ENCODE data around the gene GOLGA8B.
"Not testable (repeated sequence)": the region's sequence is repeated elsewhere in the genome, so short reads cannot be mapped to it uniquely, and the experiment has no call there.

GOLGA8B gene, protein sequence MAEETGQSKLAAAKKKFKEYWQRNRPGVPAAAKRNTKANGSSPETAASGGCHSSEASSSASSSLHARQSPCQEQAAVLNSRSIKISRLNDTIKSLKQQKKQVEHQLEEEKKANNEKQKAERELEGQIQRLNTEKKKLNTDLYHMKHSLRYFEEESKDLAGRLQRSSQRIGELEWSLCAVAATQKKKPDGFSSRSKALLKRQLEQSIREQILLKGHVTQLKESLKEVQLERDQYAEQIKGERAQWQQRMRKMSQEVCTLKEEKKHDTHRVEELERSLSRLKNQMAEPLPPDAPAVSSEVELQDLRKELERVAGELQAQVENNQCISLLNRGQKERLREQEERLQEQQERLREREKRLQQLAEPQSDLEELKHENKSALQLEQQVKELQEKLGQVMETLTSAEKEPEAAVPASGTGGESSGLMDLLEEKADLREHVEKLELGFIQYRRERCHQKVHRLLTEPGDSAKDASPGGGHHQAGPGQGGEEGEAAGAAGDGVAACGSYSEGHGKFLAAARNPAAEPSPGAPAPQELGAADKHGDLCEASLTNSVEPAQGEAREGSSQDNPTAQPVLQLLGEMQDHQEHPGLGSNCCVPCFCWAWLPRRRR

DNA sequence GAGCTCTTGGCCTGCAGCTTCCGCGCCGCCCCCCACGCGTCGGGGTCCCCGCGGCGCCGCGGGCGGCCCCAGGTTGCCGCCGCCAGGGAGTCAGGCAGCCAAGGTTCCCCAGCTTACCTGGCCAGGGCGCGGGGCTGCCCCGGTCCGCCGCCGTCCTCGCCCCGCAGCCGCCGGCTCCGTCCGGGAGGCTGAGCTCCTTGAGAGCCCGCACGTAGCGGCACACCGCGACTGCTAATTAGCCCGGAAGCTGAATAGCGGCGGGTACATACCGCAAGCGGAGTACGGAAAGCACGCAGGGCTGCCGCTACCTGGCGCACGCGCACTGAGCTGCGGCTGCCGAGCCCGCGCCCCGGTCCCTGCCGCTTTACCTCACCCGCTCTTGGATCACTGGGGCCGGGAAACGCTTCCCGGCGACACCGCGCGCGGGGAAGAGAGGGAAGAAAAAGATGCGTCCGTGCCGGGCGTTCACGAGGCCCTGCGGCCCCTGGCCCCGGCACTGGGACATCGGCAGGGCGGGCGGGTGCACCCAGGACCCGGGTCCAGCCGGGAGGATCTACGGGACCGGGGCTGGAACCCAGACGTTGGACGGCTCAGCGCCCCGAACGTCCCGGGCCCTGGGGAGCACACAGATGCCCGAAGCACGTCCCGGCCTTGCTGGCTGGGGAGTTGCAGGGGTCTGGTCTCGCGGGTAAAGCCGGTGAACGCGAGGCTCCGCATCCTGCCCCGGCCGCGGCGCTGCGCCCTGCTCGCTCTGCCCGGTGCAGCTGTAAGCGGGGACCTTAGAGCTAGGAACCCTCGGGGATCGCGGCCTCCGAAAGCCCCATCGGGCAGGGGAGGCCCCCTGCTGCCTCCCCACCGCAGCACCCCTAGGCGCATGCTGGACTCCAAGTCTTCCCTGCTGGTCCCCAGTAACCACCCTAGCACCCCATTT, at the start of gene GOLGA8B:
Gene GOLGA8B (minus strand): TSS at position 253 of the 931 bp plus-strand sequence. CDS start 47,739 bp downstream, outside the sequence.
- DNase-seq (ENCODE audit: low read depth): peak; percentile 76

DNA sequence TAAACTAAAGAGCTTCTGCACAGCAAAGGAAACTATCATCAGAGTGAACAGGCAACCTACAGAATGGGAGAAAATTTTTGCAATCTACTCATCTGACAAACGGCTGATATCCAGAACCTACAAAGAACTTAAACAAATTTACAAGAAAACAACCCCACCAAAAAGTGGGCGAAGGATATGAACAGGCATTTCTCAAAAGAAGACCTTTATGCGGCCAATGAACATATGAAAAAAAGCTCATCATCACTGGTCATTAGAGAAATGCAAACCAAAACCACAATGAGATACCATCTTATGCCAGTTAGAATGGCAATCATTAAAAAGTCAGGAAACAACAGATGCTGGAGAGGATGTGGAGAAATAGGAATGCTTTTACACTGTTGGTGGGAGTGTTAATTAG, 49.7 kb upstream of the GOLGA8B start:
- not testable (repeated sequence) for DNase-seq (ENCODE audit: low read depth)

DNA sequence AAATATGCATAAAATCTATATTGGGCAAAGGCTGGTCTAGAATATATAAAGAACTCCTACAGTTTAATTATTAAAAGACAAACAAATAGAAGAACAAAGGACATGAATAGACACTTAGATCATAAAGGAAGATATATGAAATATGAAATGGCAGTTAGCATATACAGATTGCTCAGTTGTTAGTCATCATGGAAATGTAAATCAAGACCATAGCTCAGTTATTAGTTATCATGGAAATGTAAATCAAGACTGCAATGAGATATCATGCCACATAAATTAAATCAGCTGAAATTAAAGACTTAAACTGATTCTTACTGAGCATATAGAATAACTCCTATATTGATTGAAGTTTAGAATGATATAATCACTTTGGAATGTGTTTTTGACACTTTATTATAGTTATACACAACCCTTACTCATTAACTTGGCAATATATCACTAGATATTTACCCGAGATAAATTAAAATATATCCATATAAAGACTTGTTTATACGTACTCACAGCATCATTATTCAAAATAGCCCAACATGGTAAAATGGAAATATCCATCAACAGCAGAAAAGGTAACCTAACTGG, 45.2 kb upstream of the GOLGA8B start:
- DNase-seq (ENCODE audit: low read depth): no peak

DNA sequence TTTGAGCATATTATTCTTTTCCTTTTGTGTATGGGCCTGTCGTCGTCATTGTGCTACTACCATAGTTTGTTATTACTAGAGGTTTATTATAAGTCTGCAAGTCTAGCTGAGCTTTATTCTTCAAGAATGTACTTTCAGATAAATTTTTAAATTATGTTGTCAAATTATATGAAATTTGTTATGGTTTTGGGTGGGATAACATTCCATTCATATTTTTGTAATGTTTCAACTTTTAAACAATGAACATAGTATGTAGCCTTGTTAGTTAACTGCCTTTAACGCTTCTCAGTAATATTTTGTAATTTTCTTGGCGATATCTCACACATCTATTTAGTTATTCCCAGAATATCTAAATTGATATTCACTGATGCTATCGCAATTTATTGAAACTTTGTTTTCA, 41.6 kb upstream of the GOLGA8B start:
- no peak for DNase-seq (ENCODE audit: low read depth)

DNA sequence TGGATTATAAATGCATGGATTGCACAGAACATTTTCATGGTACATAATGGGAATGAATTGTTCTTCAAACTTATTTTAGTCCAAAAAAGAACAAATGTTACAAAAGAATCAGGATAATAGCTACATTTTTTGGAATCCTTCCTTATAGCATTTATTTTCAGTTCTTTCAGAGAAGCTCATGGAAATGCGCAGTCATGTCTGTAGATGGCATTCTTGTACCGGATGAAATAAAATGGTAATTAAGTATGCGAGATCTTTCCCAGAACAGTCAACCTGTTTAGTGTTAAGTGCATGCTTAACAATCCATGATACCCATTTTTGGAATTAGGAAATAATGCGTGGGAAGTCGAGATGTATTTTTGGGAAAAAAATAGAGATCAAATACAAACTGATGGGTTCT, 38.2 kb upstream of the GOLGA8B start:
- no peak for DNase-seq (ENCODE audit: low read depth)

DNA sequence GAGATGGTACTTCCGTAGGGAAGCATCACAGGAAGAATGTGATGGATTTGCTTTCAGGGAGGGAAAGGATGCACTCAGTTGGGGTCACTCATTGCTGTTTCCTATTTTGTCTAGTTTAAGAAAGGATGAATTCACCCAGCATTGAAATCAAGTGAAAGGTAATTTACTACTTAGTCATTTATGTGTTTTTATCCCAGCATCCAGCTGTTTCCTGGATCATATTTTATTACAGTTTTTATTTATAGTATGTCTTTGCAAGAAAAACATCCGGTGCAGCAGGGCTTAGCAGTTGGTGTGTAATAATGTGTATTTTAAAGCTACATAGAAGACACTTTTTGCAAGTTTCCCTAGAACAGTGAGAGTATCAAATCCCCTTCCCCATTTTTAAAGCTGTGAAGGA, 37.4 kb upstream of the GOLGA8B start:
- no peak for DNase-seq (ENCODE audit: low read depth)

DNA sequence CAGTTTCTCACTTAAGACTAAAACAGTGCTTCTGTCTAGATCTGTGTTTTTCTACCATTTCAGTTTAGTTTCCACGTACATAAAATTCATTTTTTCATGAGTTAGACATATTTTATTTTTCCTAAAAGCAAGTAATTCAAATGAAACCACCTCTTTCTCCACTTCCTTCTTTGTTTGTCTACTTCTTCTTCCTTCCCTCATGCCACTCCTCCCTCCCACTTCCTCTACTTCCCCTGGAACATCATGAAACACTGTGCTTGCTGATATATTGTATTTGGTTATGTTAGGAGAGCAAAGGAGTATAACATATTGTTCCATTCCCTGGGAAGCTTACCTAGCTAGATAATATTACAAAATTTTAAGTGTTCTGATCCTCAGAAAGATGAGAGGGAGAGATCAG, 36.7 kb upstream of the GOLGA8B start:
- no peak for DNase-seq (ENCODE audit: low read depth)

DNA sequence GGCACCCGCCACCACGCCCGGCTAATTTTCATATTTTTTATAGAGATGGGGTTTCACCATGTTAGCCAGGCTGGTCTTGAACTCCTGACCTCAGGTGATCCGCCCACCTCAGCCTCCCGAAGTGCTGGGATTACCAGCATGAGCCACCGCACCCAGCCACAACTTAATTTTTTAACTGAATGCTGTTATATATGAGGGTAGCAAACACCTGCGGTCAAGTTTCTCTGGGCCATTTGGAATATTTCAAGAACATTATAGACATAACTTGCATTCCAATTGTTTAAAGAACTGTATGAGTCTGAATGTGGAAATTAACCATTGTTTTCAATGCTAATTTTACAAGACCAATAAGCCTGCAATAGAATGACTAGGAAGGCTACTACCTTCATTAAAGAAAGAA, 35.7 kb upstream of the GOLGA8B start:
- DNase-seq (ENCODE audit: low read depth): no peak

DNA sequence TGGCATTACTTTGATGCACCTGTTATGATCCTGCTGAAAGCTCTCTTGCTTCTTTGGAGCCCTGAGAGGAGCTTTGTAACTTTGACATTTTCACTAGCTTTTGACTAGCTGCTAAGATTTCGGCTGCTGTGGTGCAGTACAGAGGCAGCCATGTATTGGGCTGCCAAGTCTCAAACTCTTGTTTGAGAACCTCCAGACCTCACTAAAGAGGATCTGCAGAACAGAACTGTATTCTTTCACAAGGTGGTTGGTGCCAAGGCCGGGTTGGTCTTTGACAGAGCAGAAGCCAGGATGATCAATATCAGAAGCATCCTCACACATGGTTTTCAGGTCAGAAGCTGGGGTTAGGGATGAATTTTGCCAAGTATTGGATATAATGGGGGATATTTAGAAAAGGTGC, 34.6 kb upstream of the GOLGA8B start:
- no peak for DNase-seq (ENCODE audit: low read depth)

DNA sequence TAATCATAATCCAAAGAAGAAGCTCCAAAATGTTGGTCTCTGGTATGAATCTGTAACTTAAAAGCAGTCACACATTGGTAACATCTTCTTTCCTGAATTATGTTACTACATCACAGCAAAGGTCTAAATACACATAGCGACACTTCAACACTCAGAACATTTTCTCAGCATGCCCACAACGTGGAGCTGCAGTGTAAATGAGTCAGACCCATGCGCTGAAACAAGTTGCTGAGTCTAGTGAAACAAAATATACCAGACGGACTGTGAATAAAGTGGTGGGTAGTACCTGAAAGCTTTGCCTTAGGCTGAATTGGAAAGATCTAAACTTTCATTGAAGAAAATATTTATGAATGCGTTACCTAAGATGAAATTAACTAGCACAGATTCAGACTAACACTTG, 33.2 kb upstream of the GOLGA8B start:
- DNase-seq (ENCODE audit: low read depth): no peak

DNA sequence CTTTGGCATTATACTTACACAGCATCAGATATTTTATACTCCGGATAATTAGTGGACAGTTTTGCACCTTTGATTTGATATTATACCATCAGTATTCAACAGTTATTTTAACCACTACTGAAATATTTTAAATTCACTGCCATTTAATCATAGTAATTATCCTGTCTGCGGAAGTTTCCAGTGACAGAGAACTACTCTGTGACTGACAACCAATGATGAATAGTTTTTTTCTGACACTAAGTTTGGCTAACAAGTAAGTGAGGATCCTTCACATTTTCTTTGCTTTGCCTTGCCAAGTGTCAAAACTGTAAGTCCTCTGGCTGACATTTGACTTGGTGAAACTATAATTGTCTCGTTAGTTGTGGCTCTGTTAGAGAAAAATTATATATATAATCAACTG, 30.5 kb upstream of the GOLGA8B start:
- no peak for DNase-seq (ENCODE audit: low read depth)

DNA sequence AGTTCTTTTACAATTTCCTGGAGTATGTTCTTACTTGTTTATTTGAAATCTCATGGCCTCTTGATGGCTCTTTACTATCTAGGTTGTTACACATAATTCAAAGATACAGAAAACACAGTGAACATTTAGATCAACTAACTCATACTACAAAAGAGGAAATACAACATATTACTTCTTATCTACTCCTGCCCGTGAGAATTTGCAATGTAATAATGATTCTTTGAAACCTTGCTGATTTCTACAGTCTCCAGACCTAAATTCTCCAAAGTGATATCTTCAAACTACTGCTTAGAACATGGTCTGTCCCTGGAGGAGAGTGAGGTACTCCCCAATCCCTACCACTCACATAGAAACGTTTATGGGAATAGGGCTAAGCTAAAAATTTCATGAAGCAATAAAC, 29.9 kb upstream of the GOLGA8B start:
- DNase-seq (ENCODE audit: low read depth): no peak

DNA sequence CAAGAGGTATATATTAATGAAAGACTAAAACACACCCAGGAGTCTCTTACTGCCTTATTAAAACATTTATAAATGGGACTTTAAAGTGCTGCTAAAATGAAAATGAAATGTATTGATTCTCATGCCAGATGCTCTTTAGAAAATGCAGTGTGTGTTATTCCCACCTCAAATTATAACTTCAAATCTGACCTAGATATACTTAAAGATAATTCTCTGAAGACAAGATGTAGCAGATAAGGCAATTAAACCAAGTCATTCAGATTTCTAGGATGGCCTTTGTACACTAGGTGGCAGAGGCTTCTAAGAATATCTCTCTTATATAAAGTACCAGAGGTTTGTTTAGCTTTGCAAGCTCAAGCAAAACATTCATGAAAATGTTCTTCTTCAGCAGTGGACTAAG, 26.9 kb upstream of the GOLGA8B start:
- no peak for DNase-seq (ENCODE audit: low read depth)

DNA sequence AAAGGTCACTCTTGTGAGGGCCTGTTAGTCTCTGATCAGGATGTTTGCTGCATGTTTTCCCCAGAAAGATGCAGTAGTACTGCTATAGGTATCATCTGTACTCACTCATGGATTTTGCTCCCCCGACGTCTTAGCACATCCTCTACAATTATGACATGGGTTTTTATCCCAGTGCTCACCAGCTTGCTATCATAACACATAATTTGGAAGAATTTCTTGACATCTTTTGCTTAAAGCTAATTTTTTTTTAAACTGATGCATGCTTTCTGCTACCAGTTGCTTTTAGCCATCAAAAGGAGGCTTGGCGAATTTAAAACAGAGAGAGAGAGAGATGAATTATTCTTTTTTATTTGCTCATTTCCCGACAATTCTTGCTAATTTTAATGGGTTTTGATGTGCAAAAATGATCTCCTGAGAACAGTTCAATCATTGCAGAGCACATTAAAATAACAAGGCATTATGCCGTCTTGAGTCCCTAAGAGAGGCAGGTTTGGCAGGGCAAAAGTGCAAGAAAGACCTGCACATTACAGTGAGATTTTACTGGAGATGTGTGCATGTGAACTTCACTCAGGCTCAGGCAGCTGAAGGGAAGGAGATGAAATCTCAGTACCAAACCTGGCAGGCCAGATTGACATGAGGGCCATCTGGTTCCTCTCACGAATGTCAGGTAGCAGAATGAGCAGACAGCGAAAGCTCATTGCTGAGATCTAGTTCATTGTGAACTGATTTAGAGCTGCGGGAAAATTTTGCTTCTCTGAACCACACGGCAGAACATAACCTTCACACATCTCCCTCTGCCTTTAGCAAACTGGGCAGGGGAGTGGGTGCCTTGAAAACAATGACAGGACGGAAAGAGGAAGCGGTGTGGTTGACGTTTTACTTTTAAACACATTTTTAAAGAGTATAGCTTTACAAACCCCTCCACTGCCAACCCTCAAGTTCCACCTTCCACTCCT, 25.9 kb upstream of the GOLGA8B start:
- no peak for DNase-seq (ENCODE audit: low read depth)

DNA sequence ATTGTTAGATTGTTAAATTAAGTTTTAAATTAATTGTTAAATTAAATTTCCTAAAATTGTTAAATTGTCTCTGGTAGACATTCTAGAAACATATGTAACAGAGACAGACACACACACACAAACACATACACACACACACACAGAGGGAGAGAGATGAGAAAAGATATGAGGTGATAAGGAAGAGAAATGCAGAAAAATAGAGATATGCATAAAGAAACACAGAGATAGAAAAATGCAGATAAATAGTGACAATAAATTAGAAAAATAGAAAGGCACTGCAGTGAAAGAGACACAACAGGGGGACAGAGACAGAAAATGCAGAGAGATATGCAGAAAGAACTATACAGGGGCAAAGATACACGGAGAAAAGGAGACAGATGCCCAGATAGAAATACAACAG, 25.1 kb upstream of the GOLGA8B start:
- no peak for DNase-seq (ENCODE audit: low read depth)

DNA sequence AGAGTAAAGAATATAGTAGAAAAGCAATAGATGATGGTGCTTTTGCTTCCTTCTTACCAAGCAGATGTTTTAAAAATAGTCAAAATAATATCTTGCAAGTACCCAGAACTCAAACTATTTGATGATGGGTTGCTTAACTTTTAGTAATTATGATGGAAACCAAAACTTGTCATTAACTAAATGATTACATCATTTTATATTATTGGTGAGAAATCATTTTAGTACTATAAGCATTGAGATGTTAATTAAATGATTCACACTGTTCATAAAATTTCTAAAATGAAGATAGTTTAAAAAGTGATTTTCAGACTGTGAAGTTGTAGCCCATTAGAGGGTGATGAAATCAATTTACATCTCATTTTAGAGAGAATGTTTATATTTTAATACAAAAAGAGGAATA, 24.4 kb upstream of the GOLGA8B start:
- no peak for DNase-seq (ENCODE audit: low read depth)

DNA sequence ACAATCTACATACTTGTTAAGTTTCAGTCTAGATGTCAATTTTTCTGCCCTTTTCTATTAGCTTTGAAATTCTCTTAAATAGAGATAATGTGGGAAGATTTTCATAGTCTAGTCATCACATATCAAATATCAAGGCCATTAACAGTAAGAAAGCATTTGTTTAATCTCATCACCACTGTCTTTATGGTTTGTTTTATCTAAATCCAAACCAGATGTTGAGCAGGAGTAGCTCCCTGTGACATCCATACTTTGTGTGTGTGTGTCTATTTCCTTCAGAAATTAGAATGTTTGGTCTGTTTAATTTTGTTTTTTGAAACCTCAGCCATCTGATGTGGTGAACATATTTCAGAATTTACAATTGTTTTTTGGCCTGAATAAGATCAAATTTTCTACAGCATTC, 23.1 kb upstream of the GOLGA8B start:
- DNase-seq (ENCODE audit: low read depth): no peak

DNA sequence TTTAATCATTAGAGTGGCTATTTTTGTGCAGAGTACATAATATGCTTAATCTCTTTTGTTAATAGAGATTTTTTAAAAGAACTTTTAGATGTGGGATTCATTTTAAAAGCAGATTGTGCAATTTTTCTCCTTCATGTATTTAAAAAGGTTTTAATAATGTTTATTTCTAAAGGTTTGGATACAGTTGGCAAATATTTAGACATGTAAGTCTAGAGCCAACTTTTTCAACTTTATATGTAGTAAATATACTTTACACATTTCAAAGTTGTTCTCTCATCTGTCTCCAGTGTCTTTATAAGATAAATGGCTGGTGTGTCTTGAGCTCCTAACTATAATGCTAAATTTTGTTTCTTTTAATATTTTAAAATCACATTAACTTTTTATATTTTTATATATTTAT, 22.7 kb upstream of the GOLGA8B start:
- DNase-seq (ENCODE audit: low read depth): no peak

DNA sequence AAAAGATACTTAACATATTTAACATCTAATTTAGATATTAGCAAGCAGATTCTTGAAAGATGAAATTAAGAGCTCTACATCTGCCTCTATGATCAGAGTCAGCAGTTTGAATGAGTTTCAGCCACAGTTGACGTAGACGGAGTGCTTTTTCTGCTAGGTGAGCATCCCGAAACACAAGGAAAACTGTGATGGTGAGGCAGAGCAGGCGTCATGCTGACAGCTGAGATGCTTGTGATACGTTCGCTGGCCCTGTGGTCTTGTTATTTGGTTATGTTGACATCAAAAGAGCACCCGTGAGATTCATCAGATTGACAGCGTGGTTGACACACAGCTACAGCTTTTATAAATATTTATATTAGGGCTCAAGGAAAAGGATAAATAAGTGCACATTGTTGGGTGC, 19.6 kb upstream of the GOLGA8B start:
- no peak for DNase-seq (ENCODE audit: low read depth)

DNA sequence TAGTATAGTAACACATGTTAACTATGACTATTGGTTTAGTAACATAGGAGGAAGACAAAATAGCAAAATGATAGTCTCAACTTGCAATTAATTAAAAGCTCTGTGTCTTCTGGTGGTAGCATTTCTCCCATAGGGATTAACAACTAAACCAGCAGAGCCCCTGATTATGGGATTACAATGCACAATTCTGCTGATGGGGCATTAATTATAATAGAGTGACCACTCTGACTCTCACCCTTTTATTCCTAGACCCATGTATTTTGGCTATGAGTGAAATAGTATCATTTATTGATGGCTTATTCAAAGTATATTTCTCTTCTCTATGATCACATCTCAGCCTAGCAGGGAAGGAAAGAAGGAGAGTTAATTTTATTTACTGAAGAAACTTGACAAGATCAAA, 17.5 kb upstream of the GOLGA8B start:
- no peak for DNase-seq (ENCODE audit: low read depth)

Data from activated T-cell treated with anti-CD3 and anti-CD28 coated beads for 48 hours (primary cell).